Stomach smooth muscle (tissue), 2 donors: ENCODE results near the gene FARS2.

Experiments used
- H3K27ac ChIP-seq: one replicate; pipeline ENCODE4 v1.7.0; 2013; ENCODE audit warnings: mild to moderate bottlenecking, low read length, inconsistent platforms
- H3K27me3 ChIP-seq, 2 donors: one replicate each; pipeline ENCODE4 v1.7.0; 2013; ENCODE audit warnings: low read length in 2 of 2; ENCODE audit not compliant: insufficient read depth in 2 of 2, control insufficient read depth in 1 of 2
- H3K36me3 ChIP-seq, 2 donors: one replicate each; pipeline ENCODE4 v1.7.0; 2013; ENCODE audit warnings: low read length in 2 of 2; ENCODE audit not compliant: control insufficient read depth in 2 of 2, insufficient read depth in 2 of 2
- H3K4me1 ChIP-seq: one replicate; pipeline ENCODE4 v1.7.0; 2013; ENCODE audit warnings: low read length; ENCODE audit not compliant: control insufficient read depth, insufficient read depth
- H3K4me3 ChIP-seq, 2 donors: one replicate each; pipeline ENCODE4 v1.7.0; 2013; ENCODE audit warnings: low read length in 2 of 2
- H3K9ac ChIP-seq, 2 donors: one replicate each; pipeline ENCODE4 v1.7.0; 2013; ENCODE audit warnings: low read length in 2 of 2, mild to moderate bottlenecking in 1 of 2
- H3K9me3 ChIP-seq, 2 donors: one replicate each; pipeline ENCODE4 v1.7.0; 2013; ENCODE audit warnings: low read length in 2 of 2; ENCODE audit not compliant: control insufficient read depth in 2 of 2
- donor health status: healthy.
- donor health status: Pancreatic carcinoma.

The FARS2 gene

DNA sequence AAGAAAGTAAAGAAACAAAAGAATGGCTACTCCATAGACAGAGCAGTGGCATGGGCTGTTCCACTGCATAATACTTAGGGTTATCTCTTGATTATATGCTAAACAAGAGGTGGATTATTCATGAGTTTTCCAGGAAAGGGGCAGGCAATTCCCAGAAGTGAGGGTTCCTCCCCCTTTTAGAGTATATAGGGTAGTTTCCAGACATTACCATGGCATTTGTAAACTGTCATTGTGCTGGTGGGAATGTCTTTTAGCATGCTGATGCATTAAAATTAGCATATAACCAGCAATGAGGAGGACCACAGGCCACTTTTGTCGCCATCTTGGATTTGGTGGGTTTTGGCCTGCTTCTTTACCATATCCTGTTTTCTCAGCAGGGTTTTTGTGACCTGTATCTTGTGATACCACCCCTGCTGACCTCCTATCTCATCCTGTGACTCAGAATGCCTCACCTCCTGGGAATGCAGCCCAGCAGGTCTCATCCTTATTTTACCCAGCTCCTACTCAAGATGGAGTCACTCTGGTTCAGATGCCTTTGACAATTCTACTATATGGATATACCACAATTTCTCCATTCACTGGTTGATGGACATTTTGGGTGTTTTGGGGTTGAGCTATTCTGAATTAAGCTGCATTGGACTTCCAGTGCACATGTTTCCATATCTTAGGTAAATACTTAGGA is 280.6 kb downstream of the FARS2 start:
- H3K27ac ChIP-seq = no peak overlapping the region
- no peaks in the 10 kb centered on the region for H3K36me3 ChIP-seq

DNA sequence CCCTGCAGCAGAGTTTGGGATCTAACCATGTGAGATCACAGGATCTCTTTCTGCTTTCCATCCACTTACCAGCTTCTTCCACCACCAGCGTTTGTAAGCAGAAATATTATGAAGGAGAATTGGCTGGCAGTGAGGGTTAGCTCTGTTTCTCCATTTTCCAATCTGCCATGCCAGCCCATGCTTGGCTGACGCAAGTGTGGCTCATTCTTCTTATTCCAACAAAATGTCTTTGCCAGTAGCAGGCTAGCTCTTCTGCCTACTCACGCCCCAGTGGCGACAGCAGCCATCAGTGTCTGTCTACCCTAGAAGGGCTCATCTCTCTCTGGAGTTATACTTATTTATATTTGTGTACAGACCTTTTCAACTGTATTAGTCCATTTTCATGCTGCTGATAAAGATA is 286.2 kb downstream of the FARS2 start:
- Histone ChIP-seq H3K4me1 (no peaks in the 10 kb centered on the region), H3K4me3 (no peak overlapping the region), H3K27ac (no peak overlapping the region), H3K9me3 (peaks cover 0 to 5% of the 10 kb centered on the region in 2 donors), H3K9ac (no peak overlapping the region), H3K36me3 (peaks cover 3 to 4% of the 10 kb centered on the region in 2 donors), H3K27me3 (no peaks in the 10 kb centered on the region)

More for the DNA sequence above, 280.6 kb downstream of the FARS2 start:
- Histone ChIP-seq H3K4me3 (no peak overlapping the region), H3K9ac (no peak overlapping the region), H3K9me3 (no peaks in the 10 kb centered on the region), H3K4me1 (no peaks in the 10 kb centered on the region), H3K27me3 (no peaks in the 10 kb centered on the region)

DNA sequence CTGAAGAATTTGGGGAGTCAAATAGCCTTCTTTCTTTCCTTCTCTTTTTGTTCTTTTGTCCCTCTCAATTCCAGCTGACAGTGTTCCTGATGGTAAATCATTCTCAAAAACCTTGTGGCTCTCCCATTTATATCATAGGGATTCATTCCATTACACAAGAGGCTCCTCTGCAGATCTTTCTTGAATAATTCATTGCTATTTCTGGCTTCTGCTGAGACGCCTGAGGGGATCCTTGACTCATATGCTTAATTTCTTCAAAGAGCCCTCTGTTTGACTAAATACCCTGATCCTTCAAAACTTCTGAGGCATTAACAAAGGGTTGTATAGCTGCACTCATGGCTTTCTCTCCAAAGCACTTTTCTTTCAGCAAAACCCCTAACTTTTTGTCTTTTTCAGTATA is 289.3 kb downstream of the FARS2 start:
- Histone ChIP-seq H3K9ac (no peak overlapping the region), H3K4me1 (no peaks in the 10 kb centered on the region), H3K27ac (no peak overlapping the region), H3K4me3 (no peak overlapping the region), H3K36me3 (peaks cover 3 to 4% of the 10 kb centered on the region in 2 donors), H3K27me3 (no peaks in the 10 kb centered on the region), H3K9me3 (peaks cover 0 to 5% of the 10 kb centered on the region in 2 donors)

DNA sequence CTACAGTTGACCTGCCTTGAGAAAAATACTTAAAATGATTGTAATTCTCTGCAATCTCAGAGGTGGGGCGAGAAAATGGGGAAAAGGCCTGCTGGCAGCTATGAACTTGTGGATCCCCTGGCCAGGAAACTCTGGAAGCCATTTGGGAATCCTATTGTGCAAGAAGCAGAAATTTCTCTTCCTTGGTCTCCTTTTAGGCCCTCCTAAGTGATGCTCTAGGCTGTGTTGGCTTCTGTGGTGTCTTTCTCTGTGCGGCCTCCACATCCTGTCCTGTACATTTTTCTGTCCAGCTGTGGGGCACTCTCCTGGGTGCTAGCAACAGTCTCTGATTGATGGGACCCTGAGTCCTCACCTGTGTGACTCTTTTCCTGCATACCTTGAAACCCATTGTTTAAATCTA is 290.9 kb downstream of the FARS2 start:
- H3K27ac ChIP-seq = no peak overlapping the region
- H3K9me3 ChIP-seq = peaks cover 0 to 5% of the 10 kb centered on the region in 2 donors
- peaks cover 3 to 4% of the 10 kb centered on the region in 2 donors for H3K36me3 ChIP-seq
- H3K27me3 ChIP-seq = no peaks in the 10 kb centered on the region
- no peak overlapping the region for H3K9ac ChIP-seq
- no peaks in the 10 kb centered on the region for H3K4me1 ChIP-seq
- no peak overlapping the region for H3K4me3 ChIP-seq

DNA sequence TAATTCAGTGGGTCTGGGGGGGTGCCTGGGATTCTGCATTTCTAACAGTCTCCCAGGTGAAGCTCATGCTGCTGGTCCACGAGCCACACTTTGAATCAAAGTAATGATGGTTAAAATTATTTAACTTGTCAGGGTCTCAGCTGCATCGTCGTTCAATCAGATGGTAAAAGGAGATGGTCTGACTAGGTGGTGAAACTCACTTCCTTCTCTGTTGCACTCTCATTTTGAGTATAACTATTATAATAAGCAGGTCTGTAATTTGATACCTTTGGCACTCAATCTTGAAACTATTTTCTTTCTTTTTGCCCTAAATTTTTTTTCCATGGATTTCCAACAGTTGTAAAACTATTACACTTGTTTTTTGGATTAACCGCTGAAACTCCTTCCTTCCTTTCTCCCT is 292.5 kb downstream of the FARS2 start:
- Histone ChIP-seq H3K4me3 (no peak overlapping the region), H3K36me3 (peaks cover 0 to 4% of the 10 kb centered on the region in 2 donors), H3K9ac (no peak overlapping the region), H3K27ac (no peak overlapping the region), H3K27me3 (no peaks in the 10 kb centered on the region), H3K9me3 (peaks cover 0 to 5% of the 10 kb centered on the region in 2 donors), H3K4me1 (no peaks in the 10 kb centered on the region)

DNA sequence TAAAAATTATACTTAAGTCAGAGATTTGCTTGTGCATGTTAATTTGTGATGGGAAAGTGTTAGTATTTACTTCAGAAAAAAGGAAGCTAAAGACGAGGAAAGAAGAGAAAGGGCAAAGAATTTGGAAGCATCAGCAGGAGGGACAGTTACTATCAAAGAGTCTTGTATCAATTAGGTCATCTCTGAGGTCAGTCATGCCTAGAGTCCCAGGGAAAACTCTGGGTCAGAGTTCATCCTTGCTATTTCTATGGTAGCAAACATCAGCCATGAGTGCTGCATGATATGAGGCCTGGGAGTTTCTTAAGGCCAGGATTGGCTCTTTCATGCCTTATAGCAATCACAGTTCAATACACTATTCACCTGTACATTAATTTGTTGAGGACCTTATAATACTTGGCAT is 292.9 kb downstream of the FARS2 start:
- H3K36me3 ChIP-seq = peaks cover 0 to 4% of the 10 kb centered on the region in 2 donors
- no peaks in the 10 kb centered on the region for H3K4me1 ChIP-seq

DNA sequence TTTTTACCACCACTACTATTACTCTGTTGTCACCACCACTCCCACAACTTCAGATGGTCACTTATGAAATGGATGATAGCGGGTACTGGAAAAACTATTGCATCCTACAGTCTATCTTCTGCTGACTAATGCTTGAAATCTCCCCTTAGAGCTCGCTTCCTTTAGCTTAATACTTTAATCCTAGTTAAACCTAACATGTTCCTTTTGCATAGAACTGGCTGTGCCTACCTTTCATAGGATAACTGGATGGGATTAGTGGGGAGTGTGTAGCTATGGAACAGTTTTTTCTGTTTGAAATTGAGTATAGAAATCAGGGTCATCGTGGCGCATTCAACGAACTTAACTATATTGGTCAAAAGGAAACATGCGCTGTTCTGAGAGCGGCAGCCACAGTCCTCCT is 294.7 kb downstream of the FARS2 start:
- H3K36me3 ChIP-seq = no peaks in the 10 kb centered on the region
- H3K9me3 ChIP-seq = no peaks in the 10 kb centered on the region
- no peak overlapping the region for H3K4me3 ChIP-seq
- no peak overlapping the region for H3K9ac ChIP-seq
- no peak overlapping the region for H3K27ac ChIP-seq
- H3K4me1 ChIP-seq = no peaks in the 10 kb centered on the region
- H3K27me3 ChIP-seq = no peaks in the 10 kb centered on the region

More for the DNA sequence above, 292.9 kb downstream of the FARS2 start:
- Histone ChIP-seq H3K27me3 (no peaks in the 10 kb centered on the region), H3K9ac (no peak overlapping the region), H3K27ac (no peak overlapping the region), H3K9me3 (peaks cover 0 to 5% of the 10 kb centered on the region in 2 donors), H3K4me3 (no peak overlapping the region)

DNA sequence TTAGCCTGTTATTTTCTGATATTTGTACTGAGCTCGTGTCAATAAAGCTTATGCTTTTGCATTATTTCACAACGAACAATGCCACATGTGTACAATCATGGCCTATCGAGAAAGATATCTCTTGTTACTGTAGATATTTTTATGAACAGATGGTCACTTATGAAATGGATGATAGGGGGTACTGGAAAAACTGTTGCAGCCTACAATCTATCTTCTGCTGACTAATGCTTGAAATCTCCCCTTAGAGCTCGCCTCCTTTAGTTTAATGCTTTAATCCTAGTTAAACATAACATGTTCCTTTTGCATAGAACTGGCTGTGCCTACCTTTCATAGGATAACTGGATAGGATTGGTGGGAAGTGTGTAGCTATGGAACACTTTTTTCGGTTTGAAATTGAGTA is 296.2 kb downstream of the FARS2 start:
- Histone ChIP-seq H3K9ac (no peak overlapping the region), H3K36me3 (no peaks in the 10 kb centered on the region), H3K4me3 (no peak overlapping the region), H3K27me3 (no peaks in the 10 kb centered on the region), H3K4me1 (no peaks in the 10 kb centered on the region), H3K9me3 (no peaks in the 10 kb centered on the region), H3K27ac (no peak overlapping the region)

DNA sequence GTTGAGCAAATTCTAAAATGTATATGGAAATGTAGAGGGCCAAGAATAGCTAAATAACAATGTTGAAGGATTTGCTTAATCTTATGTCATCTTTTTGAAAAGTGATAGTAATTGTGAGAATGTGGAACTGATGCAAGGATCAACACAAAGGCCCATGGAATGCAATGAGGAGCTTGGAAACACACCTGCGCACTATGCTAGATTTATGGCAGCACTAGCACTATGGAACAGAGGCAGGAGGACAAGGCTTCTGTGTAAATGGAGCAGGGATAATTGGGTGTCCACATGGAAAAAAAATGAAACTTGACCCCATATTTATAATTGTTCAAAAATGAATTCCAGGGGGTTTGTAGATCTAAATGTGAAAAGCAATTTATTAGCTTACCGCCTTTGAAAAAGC is 298.3 kb downstream of the FARS2 start:
- Histone ChIP-seq H3K36me3 (no peaks in the 10 kb centered on the region), H3K27me3 (no peaks in the 10 kb centered on the region), H3K4me3 (no peak overlapping the region), H3K9me3 (no peaks in the 10 kb centered on the region), H3K9ac (no peak overlapping the region), H3K27ac (no peak overlapping the region), H3K4me1 (peaks cover under 1% of the 10 kb centered on the region)

DNA sequence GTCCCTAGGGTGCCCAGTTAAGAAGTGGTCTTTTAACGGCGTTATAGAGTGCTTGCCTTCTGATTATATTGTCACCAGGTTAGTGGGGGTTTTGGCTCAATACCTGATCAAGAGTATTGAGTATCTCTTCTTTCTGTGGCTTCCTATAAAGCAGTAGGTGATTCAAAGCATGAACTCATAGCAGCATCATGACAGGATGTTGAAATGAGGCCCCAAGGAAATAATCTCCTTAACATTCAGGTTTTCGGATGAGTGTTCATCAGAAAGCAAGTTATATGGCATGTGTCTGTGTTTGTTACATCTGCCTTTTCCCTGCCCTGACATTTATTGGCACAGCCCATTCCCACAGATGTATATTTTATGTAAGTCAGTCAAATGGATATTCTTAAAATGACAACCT is 301.0 kb downstream of the FARS2 start:
- Histone ChIP-seq H3K36me3 (no peaks in the 10 kb centered on the region), H3K9ac (no peak overlapping the region)

DNA sequence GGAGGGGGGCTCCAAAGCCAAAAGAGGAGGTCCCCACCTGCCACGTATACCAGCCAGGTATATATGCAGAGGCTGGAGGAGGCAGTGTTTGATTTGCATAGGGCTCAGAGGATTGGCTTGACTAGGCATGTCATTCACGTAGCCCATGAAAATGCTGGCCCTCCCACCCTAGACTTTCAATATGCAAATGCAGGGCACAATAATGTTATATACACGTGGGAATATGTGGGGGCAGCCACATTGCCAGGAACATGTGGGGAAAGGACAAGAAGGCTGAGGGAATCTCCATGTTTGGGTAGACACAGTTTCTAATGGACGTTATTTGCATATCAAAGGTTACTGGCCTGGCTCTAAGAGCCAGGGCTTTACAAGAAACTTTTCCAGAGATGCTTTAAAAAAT is 301.8 kb downstream of the FARS2 start:
- H3K9ac ChIP-seq = no peak overlapping the region
- no peaks in the 10 kb centered on the region for H3K27me3 ChIP-seq
- peaks cover 2% of the 10 kb centered on the region for H3K4me1 ChIP-seq
- H3K27ac ChIP-seq = no peak overlapping the region
- H3K9me3 ChIP-seq = no peaks in the 10 kb centered on the region
- no peak overlapping the region for H3K4me3 ChIP-seq
- H3K36me3 ChIP-seq = no peaks in the 10 kb centered on the region

More for the DNA sequence above, 301.0 kb downstream of the FARS2 start:
- H3K27me3 ChIP-seq = no peaks in the 10 kb centered on the region
- no peak overlapping the region for H3K27ac ChIP-seq
- H3K4me1 ChIP-seq = peaks cover 2% of the 10 kb centered on the region
- no peaks in the 10 kb centered on the region for H3K9me3 ChIP-seq
- H3K4me3 ChIP-seq = no peak overlapping the region
